ENCODE results near the gene NFKB2.
A peak's percentile ranks its signal among the peaks of the same experiment; 100 is the strongest.

NFKB2 gene

DNA sequence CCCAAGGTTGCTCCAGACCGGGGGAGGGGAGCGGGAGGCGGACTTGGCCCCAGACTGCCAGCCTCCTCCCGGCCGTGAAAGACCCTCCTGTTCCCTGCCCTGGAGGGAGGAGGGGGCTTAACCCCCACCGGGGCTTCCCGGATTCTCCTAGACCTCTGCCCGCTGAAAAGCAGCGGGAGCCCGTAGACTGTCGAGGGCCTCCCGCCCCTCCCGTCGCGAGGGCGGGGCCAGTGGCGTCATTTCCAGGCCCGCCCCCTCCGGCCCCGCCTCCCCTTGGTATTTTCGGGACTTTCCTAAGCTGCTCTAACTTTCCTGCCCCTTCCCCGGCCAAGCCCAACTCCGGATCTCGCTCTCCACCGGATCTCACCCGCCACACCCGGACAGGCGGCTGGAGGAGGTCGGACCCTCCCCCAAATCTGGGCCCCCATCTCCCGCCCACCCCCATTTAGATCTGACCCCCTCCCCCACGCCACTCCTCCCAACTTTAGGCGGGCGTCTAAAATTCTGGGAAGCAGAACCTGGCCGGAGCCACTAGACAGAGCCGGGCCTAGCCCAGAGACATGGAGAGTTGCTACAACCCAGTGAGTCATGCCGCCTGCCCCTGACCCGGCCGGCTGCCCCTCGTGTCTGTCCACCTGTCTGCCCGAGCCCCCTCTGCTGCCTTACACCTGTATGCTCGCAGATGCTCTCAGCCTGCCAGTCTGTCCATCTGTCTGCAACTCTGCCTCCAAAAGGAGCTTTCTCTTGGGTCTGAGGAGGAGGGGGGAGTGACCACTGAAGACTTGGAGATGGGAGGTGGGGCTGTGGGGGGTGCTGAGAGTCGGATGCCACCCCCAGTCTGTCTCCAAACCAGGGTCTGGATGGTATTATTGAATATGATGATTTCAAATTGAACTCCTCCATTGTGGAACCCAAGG, at the start of gene NFKB2:
Gene NFKB2 (plus strand): TSS at position 306 of the 917 bp plus-strand sequence. CDS start 255 bp downstream, at position 561.
- DNase-seq (ENCODE audit: low spot score), result peak; percentile 95

GRCh38 chr10:102347236-102347828, 48.2 kb upstream of the NFKB2 start:
- peak; percentile 32 for DNase-seq (ENCODE audit: low spot score)

GRCh38 chr10:102352066-102352715, 43.3 kb upstream of the NFKB2 start:
- peak; percentile 51 for DNase-seq (ENCODE audit: low spot score)

- no peak for DNase-seq (ENCODE audit: low spot score)
Measured at GRCh38 chr10:102354451-102354850, 41.1 kb upstream of the NFKB2 start.

DNA sequence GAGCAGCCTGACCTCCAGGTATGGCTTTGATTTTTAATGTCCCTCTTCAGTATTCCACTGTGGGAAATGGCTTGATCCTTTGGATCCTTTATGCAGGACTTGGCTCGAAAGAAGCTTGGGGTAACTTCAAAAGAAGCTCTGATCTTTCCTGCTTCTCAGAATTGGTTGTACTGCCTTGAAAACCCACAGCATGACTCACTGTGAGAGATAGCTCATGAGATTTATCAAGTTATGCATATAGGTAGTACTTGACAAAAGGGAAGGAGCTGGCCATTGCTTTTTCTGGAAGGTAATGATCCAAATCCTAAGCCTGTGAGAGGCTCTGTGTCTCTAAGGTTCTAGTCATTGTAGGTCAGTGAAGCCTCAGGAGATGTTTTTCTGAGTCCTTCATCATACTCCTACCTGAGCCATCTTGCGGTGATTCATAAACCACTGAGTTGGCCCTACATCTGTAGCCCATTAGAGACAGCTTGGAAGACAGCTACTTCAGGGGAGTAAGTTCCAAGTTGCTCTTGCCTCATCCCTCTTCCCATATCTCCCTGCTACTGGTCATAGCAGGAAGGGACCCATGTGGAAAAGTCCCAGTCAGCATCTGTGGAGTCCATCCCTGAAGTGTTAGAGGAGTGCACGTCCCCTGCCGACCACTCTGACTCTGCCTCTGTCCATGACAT, 36.7 kb upstream of the NFKB2 start:
- no peak for DNase-seq (ENCODE audit: low spot score)

DNA sequence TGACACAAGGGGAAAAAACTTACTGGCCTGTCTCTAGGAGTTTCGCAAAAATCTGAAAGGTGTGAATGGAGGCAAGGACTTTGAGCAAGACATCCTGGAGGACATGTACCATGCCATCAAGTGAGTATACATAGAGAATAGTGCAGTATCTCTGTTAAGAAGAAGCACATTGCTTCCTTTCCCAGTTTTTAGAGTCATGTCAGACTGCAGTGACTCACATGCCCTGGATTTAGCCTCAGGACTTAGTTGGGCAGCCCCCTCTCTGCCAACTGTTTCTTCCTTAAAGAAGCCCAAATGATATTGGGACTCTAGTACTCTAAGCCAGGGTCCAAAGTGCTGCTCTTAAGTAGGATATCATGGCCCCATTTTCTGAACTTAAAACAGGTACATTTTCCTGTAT, 28.1 kb upstream of the NFKB2 start:
- DNase-seq (ENCODE audit: low spot score), result no peak

GRCh38 chr10:102368077-102368476, 27.4 kb upstream of the NFKB2 start:
- no peak for DNase-seq (ENCODE audit: low spot score)

GRCh38 chr10:102371295-102371694, 24.2 kb upstream of the NFKB2 start:
- no peak for DNase-seq (ENCODE audit: low spot score)

GRCh38 chr10:102375250-102375649, 20.3 kb upstream of the NFKB2 start:
- DNase-seq (ENCODE audit: low spot score), result no peak

DNA sequence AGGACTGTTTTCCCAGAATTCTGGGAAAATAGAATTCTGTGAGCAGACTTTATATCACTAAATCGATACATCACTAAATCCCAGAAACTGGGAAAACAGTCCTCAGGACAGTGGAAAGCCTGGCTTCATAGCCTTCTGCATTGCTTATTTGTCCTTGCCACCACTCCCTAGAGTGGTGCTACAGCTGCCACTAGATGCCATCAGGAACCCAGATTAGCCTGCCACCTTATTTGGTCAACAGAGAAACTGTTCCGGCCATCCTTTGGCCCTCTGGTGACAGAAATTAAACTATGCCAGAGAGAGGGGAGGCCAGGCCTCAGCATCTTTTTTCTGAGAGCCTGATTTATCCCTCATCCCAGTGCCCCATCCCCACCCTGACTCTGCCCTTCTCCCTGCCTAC, 19.6 kb upstream of the NFKB2 start:
- no peak for DNase-seq (ENCODE audit: low spot score)

DNA sequence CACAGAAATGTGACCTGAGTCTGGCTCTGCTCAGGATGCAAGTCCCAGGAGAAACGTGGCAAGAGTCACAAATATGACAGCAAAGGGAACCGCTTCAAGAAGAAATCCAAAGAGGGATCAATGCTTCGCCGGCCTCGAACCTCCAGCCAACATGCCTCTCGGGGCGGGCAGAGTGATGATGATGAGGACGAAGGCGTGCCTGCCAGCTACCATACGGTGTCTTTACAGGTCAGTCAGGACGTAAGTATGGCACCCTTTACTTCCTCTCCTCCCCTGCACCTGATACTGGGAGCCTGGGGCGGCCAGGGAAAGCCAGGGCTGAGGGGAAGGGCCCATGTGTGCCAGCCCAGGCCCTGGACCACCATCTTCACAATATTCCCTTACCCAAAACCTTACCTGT, 18.6 kb upstream of the NFKB2 start:
- DNase-seq (ENCODE audit: low spot score), result no peak

DNA sequence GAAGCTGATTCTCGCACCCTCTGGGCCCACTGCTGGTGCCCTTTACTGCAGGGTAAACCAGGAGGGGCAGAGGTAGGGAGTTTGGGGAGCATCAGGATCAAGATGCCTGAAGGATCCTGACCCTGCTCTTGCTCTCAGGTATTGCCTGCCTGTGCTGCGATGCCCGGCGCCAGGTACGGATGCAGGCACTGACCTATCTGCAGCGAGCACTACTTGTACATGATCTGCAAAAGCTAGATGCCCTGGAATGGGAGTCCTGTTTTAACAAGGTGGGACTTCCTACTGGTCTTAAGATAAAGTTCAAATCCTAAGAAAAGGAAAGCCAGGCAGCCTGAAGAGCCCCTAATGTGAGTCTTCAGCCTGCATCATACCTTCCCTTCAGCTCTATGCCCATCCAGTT, 16.1 kb upstream of the NFKB2 start:
- DNase-seq (ENCODE audit: low spot score), result no peak

DNA sequence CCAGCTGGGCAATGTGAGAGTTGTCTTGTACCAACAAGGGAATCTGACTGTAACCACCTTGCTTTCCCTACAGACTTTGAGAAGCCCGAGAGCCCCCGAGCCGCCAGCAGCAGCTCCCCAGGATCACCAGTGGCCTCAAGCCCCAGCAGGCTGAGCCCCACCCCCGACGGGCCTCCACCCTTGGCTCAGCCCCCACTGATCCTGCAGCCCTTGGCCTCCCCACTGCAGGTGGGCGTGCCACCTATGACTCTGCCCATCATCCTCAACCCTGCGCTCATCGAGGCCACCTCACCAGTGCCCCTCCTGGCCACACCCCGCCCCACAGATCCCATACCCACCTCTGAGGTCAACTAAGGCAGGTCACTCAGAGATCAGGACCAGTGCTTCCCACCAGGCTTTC, 13.5 kb upstream of the NFKB2 start:
- DNase-seq (ENCODE audit: low spot score), result no peak

- DNase-seq (ENCODE audit: low spot score), result no peak
Measured at GRCh38 chr10:102382871-102383270, 12.6 kb upstream of the NFKB2 start.

GRCh38 chr10:102384053-102384452, 11.5 kb upstream of the NFKB2 start:
- no peak for DNase-seq (ENCODE audit: low spot score)

- no peak for DNase-seq (ENCODE audit: low spot score)
Measured at GRCh38 chr10:102384606-102385429, 10.7 kb upstream of the NFKB2 start.

DNA sequence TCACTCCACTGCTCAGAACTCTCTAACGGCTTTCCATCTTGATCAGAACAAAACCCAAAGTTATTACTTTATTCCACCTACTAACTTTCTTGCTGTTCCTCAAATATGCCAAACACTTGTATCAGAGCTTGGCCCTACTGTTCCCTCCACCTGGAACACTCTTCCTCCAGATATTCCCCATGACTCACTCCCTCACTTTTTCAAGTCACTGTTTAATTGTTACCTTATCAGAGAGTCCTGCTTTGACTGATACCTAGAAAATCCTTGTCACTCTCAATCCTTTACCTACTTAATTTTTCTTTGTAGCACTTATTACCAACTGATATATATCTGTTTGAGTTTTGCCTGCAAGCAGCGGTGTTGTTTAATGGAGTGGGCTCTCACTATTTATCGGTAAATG, 5.6 kb upstream of the NFKB2 start:
- DNase-seq (ENCODE audit: low spot score), result no peak

- no peak for DNase-seq (ENCODE audit: low spot score)
Measured at GRCh38 chr10:102392306-102392705, 3.2 kb upstream of the NFKB2 start.

- DNase-seq (ENCODE audit: low spot score), result peak; percentile 91
Measured at GRCh38 chr10:102393411-102394078, 2.0 kb upstream of the NFKB2 start.

DNA sequence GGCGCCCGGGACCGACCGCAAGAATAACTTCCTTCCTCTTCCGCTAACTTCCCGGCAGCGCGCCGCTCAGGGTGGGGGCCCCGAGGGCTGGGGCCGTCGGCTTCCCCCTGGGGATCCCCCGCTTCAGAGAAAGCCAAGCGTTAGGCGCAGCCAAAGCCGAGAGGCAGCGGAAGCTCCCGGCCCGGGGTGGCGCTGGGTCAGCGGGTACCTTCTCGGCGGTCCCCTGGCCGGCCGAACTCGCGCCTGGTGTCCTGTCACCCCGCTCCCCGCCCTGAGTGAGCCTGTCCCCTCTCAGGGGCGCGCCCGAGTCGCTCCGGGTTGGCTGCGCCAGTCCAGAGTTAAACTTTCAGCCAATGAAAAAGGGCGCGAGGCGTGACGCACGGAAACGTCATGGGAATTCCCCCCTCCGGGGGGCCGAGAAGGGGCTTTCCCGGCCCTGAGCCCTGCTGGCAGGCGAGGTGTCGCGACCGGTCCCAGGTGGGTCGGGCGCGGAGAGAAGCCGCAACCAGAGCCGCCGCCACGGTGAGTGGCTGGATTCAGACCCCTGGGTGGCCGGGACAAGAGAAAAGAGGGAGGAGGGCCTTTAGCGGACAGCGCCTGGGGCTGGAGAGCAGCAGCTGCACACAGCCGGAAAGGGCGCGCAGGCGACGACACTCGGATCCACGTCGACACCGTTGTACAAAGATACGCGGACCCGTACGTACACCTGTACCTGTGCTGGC, 1.3 kb upstream of the NFKB2 start:
- DNase-seq (ENCODE audit: low spot score), result peak; percentile 98

Measured in HuH-7.5 (cell line).